ENCODE results near the gene RBP2.
"Not testable (repeated sequence)": the region's sequence is repeated elsewhere in the genome, so short reads cannot be mapped to it uniquely, and the experiment has no call there.

The RBP2 gene

DNA sequence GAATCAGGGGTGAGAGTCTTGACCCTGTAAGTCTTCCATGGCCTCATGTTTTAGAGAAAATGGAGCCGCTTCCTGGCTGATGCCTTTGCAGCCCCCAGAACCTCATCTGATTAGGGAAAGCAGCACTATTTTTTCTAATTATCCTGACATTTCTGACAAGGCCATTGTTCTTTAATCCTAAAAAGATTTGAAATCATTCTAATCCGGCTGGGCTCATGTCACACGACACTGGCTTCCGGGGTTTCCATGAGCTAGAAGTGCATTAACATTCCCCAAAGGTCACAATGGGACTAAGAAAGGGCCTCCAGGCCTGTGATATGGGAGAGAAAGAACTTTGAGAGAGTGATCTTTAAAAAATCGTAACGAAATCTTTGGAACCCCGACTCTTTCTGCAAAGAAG lies 33.1 kb downstream of the RBP2 start:
- no peak for DNase-seq (ENCODE audit: low read depth)

DNA sequence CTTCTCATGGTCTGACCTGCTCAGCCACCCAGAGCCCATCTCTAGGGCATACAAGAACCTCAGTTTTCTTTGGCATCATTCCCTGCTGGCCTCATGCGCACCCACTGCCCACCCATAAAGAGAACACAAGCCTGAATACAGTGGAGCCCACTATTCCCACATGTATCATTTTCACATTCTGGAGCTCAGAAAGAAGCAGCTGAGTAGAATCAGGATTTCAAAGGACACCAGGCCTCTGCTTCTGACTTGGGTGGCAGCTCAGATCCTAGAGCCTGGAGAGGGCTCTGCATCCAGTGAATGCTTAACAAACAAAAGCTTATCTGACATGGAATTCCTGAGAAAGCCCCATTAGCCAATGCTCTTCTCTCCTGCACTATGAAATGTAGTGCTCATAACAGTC lies 34.7 kb downstream of the RBP2 start:
- no peak for DNase-seq (ENCODE audit: low read depth)

DNA sequence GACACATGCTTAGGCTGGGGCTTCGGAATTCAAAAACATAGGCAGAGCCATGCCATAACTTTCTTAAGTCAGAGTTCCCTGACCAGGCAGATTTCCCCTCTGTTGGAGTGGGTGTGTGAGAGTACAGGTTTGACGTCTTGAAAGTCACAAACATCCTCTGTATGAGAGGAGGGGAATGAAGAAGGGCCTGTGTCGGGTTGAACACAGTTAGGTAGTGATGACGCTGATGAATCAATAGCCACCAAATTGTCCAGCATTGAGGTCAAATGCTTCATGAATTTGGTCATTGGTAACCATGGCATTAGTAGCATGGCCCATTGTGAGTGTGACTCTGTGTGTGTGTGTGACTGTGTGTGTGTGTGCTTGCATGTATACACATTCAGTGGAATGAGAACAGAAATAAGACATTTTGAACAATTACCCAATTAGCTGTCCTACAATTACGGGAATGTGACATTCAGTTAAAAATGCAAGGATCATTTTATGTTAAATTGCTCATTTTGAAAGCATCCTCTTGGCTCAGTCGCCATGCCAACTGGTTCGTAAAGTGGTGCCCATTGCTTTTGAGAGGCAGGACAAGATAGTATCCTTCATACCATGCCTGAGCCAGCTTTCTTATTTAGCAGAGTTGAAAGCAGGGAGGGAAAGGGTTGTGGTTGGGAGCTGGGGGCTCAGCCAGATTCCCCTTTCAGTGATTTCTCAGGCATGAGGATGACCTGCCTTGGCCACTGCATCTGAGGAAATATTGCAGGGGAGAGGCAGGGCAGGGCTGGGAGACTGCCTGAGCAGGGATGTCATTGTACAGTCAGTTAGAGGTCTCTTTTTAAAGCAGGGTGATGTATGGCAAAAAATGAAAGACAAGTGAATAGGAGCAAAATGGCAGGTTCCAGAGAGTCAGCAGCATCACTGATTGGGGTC lies 35.4 kb downstream of the RBP2 start:
- no peak for DNase-seq (ENCODE audit: low read depth)

DNA sequence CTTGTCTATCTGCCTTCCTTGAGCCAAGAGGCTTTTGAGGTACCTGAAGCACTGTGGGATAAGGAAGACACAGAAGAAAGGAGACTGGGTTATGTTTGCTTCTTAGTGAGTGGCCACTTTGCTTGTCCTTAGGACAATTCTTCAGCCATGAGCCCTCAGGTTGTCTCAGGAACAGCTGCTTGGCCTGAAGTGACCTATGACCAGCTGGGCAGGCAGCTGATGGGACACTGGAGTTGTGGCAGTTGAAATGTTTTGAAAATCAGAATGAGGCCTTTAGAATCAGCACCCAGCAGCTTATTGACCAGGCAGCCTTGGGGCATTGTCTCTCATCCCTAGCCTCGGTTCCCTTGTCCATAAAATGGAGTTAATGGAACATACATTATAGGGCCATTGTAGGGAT lies 37.0 kb downstream of the RBP2 start:
- DNase-seq (ENCODE audit: low read depth), result no peak

DNA sequence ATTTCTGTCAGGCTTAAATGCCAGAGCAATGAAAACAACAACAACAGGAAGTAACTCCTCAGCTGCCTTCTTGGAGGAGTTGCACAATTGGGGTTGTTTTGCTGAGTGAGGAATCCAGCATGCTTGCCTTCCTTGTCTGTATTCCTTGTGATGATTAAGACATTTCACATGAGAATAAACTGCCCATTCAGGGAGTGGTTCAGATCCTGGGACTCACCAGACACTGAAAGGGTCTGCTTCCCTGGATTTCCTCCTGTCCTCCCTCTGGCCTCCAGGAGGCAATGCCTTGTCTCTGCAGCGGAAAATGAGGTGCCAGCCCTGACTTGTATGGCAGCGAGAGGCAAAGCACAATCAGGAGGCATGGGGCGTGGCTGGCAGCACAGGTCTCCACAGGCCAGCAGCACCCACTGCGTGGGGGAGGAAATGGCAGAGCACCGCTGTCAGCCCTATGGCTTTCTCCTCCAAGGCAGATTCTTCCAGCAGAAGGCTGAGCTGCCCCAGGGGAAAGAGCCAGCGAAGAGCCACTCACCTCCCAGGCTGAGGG lies 41.5 kb downstream of the RBP2 start:
- peak; percentile 83 for DNase-seq (ENCODE audit: low read depth)

- no peak for DNase-seq (ENCODE audit: low read depth)
Measured at GRCh38 chr3:139434228-139434627, 42.1 kb downstream of the RBP2 start.

GRCh38 chr3:139433089-139433488 lies 43.2 kb downstream of the RBP2 start:
- no peak for DNase-seq (ENCODE audit: low read depth)

- DNase-seq (ENCODE audit: low read depth), result no peak
Measured at GRCh38 chr3:139430493-139430892, 45.8 kb downstream of the RBP2 start.

- DNase-seq (ENCODE audit: low read depth), result peak; percentile 80
Measured at GRCh38 chr3:139427283-139428060, 48.8 kb downstream of the RBP2 start.

- DNase-seq (ENCODE audit: low read depth), result no peak
Measured at GRCh38 chr3:139425745-139426400, 50.4 kb downstream of the RBP2 start.

- no peak for DNase-seq (ENCODE audit: low read depth)
Measured at GRCh38 chr3:139423232-139423631, 53.1 kb downstream of the RBP2 start.

DNA sequence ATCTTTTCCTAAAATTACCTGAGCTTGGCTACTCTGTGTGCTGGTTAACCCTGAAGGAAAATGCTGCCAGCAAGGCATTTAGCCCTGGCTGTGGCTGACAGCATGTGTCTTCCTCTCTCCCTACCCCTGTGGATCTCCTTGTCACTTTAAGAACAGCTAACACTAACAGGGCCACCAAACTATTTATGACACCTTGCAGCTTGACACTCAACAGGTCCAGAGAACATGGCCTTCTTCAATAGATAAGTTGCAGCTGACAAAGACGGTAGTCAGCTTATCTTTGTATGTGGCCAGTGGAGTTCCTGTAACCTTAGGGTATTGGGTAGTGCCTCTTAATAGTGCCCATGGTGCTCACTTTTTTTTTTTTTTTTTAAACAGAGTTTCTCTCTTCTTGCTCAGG lies 54.9 kb downstream of the RBP2 start:
- DNase-seq (ENCODE audit: low read depth), result no peak

GRCh38 chr3:139421040-139421439 lies 55.3 kb downstream of the RBP2 start:
- no peak for DNase-seq (ENCODE audit: low read depth)

DNA sequence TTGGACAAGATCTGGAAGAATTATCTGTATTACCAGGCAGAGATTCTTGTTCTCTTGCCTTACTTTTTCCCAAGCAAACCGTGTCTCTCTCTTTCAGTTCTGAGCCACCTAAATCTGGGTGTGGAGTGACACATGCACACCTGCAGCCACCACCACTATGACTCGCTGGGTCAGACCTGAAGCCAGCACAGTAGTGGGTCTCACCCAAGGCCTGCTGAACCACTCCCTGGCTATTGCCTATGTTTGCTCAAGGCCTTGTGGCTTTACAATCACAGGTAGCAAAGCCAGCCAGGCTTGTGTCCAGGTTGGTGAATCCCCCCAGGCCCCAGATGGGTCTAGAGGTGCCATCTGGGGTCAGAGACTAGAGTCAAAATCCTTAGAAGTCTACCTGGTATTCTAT lies 58.2 kb downstream of the RBP2 start:
- DNase-seq (ENCODE audit: low read depth), result no peak

DNA sequence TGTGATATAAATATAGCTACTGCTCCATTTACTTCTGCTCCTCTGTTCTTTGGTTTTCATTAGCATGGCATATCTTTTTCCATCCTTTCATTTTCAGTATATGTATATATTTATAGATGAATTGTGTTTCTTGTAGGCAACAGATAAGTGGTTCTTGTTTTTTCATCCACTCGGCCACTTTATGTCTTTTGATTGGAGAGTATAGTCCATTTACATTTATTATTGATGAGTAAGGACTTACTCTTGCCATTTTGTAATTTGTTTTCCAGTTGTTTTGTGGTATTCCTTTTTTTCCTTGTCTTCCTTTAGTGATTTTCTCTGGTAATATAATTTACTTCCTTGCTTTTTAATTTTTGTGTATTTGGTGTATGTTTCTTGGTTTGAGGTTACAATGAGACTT lies 60.0 kb downstream of the RBP2 start:
- no peak for DNase-seq (ENCODE audit: low read depth)

GRCh38 chr3:139414608-139415224 lies 61.6 kb downstream of the RBP2 start:
- DNase-seq (ENCODE audit: low read depth), result no peak

GRCh38 chr3:139412891-139413290 lies 63.4 kb downstream of the RBP2 start:
- DNase-seq (ENCODE audit: low read depth), result not testable (repeated sequence)
